Hematopoietic multipotent progenitor cell treated with erythropoietin and hydrocortisone succinate and interleukin-3 and kit ligand, for 8 days (in vitro differentiated cells): ENCODE results near the gene ING5.
"Not testable (repeated sequence)": the region's sequence is repeated elsewhere in the genome, so short reads cannot be mapped to it uniquely, and the experiment has no call there.

Experiments used
- DNase-seq: peaks from one replicate; pipeline ENCODE4 v3.0.0-alpha.2; 2015

The ING5 gene

GRCh38 chr2:241743008-241743407 lies 41.2 kb downstream of the ING5 start:
- DNase-seq, result not testable (repeated sequence)

DNA sequence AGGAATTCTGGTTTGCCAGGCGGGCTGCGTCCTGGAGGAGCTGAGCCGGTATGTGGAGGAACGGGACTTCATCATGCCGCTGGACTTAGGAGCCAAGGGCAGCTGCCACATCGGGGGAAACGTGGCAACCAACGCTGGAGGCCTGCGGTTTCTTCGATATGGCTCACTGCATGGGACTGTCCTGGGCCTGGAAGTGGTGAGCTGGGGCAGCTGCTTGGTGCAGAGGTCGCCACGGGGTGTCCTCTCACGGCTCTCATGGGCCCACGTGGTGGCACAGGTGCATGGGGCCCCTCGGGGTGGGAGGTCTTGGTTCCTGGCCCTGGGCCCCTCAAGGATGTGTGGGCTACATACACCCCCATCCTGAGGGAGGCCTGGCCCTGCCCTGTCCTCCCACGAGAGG lies 41.8 kb downstream of the ING5 start:
- DNase-seq, result no peak

GRCh38 chr2:241744028-241744754 lies 42.4 kb downstream of the ING5 start:
- no peak for DNase-seq

GRCh38 chr2:241745276-241745675 lies 43.4 kb downstream of the ING5 start:
- DNase-seq, result no peak

DNA sequence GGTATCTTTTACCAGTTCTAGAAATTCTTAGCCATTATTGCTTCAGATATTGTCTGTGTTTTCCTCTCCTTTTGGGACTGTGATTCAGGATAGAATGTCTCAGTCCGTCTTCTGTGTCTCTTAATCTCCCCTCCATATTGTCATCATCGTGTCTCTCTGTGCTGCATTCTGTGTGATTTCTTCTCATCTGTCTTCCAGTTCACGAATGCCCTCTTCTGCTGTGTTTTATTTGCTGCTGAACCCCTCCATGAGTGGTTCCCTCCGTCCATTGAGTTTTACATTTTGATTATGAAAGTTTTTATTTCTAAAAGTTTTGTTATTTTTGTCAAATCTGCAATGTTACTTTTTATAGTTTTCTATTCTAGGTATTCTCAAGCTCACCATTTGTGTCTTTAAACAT lies 44.2 kb downstream of the ING5 start:
- DNase-seq, result no peak

DNA sequence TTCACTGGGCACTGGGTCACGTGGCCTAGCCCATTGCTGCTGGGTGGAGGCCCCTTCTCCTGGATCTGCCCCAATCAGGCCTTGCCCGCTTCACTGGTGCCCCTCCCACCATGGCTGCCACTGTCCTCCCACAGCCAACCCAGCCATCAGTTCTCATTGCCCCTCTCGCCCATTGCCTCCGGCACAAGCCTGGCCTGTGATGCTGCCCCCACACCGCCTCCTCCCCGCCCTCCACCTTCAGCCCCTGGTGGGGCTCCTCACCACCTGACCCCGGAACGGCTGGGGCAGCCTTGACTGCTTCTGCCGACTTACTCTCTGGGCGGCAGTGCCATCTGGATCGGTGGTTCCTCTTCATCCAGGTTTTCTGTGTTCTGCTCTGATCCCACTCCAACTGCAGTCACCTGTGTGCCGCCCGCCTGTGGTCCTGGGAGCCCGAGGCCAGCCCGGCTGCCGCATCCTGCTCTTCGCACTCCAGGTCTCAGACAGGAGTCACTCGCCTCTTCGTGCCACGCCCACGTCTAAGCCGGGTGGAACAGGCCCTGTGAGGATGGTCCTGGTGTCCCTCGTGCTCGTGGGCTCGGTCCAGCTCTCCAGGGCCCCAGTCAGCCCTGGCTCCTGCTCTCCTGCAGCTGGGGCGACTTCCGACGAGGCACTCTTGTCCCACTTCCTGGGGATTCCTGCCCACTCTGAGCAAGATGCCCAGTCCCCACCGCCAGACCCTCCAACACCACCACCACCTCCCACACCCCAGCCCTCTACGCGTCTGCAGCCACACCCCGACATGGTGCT lies 46.8 kb downstream of the ING5 start:
- DNase-seq, result no peak

DNA sequence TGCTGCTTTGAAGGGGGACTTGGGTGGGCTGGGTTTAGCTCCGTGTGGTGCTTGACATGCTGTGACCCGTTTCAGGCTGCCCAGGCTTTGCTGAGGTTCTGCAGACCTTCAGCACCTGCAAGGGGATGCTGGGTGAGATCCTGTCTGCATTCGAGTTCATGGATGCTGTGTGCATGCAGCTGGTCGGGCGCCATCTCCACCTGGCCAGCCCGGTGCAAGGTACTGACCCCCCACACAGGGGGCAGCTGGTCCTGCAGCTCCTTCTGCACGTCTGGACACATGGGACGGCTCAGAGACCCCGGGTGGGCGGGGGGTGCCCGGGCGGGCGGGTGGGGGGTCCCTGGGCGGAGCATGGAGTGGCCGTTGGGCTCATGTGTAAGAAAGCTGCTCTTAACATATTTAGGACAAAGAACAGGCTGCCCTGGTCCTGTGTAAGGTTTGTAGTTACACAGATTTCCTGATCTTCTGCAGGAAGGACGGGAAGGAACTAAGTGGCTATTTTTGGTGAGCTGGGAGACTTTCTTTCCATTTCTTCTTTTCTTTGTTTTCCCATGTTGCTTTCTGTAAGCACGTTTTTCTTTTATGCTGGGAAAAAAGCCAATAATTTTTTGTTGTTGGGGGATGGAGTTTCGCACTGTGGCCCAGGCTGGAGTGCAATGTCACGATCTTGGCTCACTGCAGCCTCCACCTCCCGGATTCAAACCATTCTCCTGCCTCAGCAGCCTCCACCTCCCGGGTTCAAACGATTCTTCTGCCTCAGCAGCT lies 48.4 kb downstream of the ING5 start:
- no peak for DNase-seq

GRCh38 chr2:241751152-241751551 lies 49.3 kb downstream of the ING5 start:
- DNase-seq, result no peak

GRCh38 chr2:241751776-241752175 lies 49.9 kb downstream of the ING5 start:
- no peak for DNase-seq

DNA sequence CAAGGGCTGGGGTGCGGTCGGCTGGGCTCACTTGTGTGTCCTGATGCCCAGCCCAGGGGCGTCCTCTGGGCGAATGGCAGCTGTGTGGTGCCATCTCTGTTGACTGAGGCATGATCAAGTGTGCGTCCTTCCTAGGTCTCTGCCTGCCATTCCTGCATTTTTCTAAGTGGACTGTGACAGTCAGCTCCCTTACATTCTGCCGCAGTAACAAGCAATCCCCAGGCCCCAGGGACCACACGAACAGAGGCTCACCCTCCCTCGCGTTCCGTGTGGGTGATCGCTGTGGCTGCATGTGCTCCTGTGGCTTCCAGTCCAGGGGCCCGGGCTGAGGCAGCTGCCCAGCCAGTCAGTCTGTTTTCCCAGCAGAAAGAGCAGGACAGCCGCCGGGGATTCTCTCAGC lies 50.4 kb downstream of the ING5 start:
- DNase-seq, result no peak

DNA sequence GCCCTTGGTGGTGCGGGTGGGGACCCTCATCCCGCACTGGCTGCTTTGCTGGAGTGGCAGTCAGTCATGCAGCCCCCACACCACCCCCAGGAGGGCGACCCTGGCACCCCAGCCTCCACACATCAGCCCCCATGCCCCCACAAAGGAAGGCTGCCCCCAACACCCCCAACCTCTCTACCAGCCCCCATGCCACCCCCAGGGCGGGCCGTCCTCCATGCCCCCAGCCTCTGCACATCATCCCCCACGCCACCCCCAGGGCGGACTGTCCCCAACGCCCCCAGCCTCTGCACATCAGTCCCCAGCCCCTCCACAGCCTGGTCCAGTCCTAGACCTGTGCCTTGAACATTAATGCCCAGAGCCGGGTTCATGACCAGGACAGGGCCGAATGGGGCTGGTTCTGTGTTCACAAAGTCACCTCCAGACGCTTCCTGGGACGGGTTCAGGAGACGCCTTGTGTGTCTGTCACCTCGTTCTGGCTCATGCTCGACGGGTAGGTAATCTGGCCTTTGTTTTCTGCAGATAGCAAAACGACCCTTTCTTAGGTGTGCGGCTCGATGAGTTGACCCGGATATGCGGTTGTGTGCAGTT lies 50.9 kb downstream of the ING5 start:
- DNase-seq, result no peak

GRCh38 chr2:241753493-241753892 lies 51.7 kb downstream of the ING5 start:
- no peak for DNase-seq

DNA sequence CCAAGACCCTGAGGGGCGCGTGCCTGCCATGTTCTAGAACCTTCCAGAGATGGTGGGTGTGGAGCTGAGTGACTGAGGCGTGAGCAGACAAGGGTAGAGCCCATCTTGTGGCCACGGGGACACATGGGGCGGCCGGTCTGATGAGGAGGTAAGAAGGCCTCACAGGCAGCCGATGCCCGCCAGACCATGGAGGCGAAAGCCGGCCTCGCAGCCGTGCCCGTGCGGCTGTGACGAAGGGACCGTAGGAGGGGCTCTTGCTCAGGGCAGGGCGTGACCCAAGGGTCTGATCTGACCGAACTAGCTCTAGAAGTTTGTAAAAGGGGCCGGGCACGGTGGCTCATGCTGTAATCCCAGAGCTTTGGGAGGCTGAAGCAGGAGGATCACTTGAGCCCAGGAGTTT lies 52.2 kb downstream of the ING5 start:
- no peak for DNase-seq

- DNase-seq, result no peak
Observed at GRCh38 chr2:241755166-241755565, 53.3 kb downstream of the ING5 start.

DNA sequence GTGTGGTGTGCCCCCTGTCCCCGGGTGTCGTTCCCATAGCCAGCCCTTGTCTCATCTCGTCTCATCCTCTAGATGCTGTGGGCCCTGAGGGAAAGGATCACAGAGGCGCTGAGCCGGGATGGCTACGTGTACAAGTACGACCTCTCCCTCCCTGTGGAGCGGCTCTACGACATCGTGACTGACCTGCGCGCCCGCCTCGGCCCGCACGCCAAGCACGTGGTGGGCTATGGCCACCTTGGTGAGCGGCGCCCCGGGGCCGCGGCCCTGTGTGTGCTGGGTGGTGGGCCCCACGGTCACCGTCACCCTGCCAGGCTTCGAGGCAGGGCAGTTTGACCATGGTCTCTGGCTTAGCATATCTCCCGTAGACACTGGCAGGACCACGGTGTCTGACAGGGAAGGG lies 53.9 kb downstream of the ING5 start:
- no peak for DNase-seq

- DNase-seq, result peak; percentile 9
Observed at GRCh38 chr2:241759067-241759807, 57.4 kb downstream of the ING5 start.

DNA sequence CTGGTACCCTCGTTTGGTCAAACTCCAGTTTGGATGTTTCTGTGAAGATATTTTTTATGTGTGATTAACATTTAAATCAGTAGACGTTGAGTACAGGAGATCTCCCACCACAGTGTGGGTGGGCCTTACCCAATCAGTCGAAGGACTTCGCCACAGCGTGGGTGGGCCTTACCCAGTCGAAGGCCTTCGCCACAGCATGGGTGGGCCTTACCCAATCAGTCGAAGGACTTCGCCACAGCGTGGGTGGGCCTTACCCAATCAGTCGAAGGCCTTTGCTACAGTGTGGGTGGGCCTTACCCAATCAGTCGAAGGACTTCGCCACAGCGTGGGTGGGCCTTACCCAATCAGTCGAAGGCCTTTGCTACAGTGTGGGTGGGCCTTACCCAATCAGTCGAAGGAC lies 58.1 kb downstream of the ING5 start:
- not testable (repeated sequence) for DNase-seq

GRCh38 chr2:241760301-241760771 lies 58.5 kb downstream of the ING5 start:
- DNase-seq, result no peak

DNA sequence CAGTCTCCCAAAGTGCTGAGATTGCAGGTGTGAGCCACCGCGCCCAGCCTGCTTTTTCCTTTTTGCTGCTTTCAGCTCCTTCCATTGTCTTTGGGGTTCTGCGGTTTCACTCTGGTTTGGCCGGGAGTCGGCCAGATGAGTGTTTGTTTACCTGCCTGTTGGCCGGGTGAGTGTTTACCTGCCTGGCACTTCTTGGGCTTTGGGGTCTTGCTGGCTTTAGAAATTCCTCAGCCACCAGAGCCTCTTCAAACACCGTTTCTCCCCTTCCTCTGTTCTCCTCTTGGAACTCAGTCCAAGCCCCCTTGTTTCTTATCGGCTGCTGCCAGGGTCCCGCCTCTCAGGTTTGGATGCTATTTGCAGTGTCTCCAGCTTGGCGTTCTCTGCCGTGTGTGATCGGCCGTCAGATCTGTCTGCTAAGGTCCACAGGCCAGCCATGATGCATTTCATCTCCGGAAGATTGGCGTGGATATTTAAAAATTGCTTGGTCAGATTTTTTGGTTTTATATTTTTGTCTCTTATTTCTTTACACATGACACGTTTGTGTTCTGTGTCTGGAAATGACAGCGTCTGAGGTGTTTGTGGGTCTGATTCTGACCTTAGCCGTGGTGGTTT lies 60.6 kb downstream of the ING5 start:
- DNase-seq, result no peak

DNA sequence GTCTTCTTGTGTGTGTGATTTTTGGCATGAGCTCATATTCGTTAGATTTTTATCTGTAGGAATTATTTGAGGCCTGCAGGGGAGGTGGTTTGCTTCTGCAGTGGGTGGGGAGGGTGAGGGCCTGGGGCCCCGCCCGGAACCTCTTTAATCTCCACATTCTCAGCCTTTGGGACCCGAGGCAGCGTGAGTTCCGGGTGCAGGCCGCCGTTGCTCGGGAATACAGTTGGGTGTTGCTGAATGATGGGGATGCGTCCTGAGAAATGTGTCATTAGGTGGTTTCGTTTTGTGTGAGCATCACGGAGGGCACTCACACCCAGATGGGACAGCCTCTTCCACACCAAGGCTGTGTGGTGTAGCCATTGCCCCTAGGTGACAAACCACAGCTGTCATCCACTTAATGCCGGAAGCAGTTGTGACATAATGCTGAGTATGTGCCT lies 61.1 kb downstream of the ING5 start:
- peak; percentile 44 for DNase-seq

DNA sequence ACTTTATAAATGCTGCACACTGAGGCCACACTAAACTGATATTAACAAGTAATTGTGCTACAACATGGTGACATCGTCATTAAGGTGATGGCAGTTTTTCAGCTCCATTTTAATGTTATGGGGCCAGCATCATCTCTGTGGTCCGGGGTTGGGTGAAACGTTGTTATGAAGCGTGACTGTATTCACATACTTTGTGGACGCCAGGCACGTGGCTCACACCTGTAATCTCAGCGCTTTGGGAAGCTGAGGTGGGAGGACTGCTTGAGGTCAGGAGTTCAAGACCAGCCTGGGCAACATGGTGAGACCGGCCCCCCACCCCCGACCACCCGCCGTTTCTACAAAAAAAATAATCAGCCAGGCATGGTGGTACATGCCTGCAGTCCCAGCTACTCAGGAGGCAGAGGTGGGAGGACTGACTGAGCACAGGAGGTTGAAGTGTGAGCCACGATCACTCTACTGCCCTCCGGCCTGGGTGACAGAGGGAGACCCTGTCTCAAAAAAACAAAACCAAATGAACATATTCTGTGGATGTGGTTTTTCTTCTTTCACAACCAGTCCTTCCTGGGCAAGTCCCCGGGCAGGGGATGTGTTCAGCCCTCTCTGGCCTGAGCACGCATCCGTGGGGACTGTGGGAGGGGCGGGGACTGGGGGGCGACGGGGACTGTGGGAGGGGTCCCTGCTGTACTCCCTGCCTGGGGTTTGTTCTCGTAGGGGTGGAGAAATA lies 61.9 kb downstream of the ING5 start:
- DNase-seq, result no peak
